ENCODE results near the gene AXIN2.

GRCh38 chr17:65553009-65553645 is 8.3 kb downstream of the AXIN2 start:
- TF ChIP-seq CTCF (IDR thresholded peaks at IDR 0.05) (no peak), POLR2A (IDR thresholded peaks at IDR 0.05) (no peak)

Data from thyroid gland (tissue), 4 donors.